Measurements from ENCODE around the gene EPHA7. TPM values are rescaled to one million over a fixed set of nuclear protein-coding genes. Genes with fewer than 3 reads are reported as not detected.

EPHA7 gene
- total and polyA plus RNA-seq, 2 of the 13 experiments (the other 11 are each of a cell fraction or from before 2014, with no cell fraction given), result not detected

GRCh38 chr6:93337014-93337413 lies 82.3 kb downstream of the EPHA7 start (continued):
- TF ChIP-seq ZNF83 (CRISPR knock-in tag; IDR thresholded peaks at IDR 0.05; ENCODE audit: borderline replicate concordance) (no peak), THAP11 (CRISPR knock-in tag; IDR thresholded peaks at IDR 0.05) (no peak), SNAPC2 (CRISPR knock-in tag; IDR thresholded peaks at IDR 0.05) (no peak), SALL1 (CRISPR knock-in tag; IDR thresholded peaks at IDR 0.05) (no peak), KAT8 (CRISPR knock-in tag; IDR thresholded peaks at IDR 0.05) (no peak), ZNF570 (CRISPR knock-in tag; IDR thresholded peaks at IDR 0.05; ENCODE audit: borderline replicate concordance) (no peak)
- TF ChIP-seq, protein P1, sequence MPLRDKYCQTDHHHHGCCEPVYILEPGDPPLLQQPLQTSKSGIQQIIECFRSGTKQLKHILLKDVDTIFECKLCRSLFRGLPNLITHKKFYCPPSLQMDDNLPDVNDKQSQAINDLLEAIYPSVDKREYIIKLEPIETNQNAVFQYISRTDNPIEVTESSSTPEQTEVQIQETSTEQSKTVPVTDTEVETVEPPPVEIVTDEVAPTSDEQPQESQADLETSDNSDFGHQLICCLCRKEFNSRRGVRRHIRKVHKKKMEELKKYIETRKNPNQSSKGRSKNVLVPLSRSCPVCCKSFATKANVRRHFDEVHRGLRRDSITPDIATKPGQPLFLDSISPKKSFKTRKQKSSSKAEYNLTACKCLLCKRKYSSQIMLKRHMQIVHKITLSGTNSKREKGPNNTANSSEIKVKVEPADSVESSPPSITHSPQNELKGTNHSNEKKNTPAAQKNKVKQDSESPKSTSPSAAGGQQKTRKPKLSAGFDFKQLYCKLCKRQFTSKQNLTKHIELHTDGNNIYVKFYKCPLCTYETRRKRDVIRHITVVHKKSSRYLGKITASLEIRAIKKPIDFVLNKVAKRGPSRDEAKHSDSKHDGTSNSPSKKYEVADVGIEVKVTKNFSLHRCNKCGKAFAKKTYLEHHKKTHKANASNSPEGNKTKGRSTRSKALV (CRISPR knock-in tag; IDR thresholded peaks at IDR 0.05), result no peak

GRCh38 chr6:93329301-93330000 lies 89.9 kb downstream of the EPHA7 start:
- Histone ChIP-seq H3K36me3 (replicated peaks in 1 of 2; ENCODE audit: control insufficient read depth in 1 of 2, insufficient read depth in 2 of 2, low read length in 2 of 2) (no peaks in the 10 kb centered on the region), H3K4me2 (ENCODE audit: low read depth, low read length) (no peak overlapping the region), H3K27ac (ENCODE audit: extremely low read length, insufficient read depth, low read length) (no peak overlapping the region), H4K20me1 (ENCODE audit: insufficient read depth, low read length) (no peaks in the 10 kb centered on the region), H3K9ac (ENCODE audit: insufficient read depth, low read depth, low read length) (no peak overlapping the region), H3K4me1 (ENCODE audit: insufficient read depth, low read length) (no peaks in the 10 kb centered on the region), H3K4me3 (replicated peaks in 1 of 3; ENCODE audit: insufficient read depth in 1 of 3, low read depth in 2 of 3, low read length in 3 of 3) (no peak overlapping the region), H2AFZ (ENCODE audit: low read length) (no peak overlapping the region), H3K27me3 (ENCODE audit: control insufficient read depth in 1 of 2, insufficient read depth in 2 of 2, low read length in 2 of 2) (no peaks in the 10 kb centered on the region), H3K9me3 (ENCODE audit: low read length) (no peaks in the 10 kb centered on the region), H3K79me2 (ENCODE audit: insufficient read depth, low read length) (no peaks in the 10 kb centered on the region)
- ChIA-PET POLR2A (no interaction called here), CTCF (ENCODE audit: low intra/inter-chr PET ratio, low total read pairs) (no interaction called here)
- intact Hi-C loops (cut with micrococcal nuclease; ENCODE audit: unreplicated experiment) (no loop called here), in situ Hi-C loops (cut with HindIII; ENCODE audit: extremely low pct_ligation_motif_present, low pct_unique_long_range_greater_than_20kb) (no loop called here)
- 23% methylated on average over 2 of the region's 2 CpGs for whole genome bisulfite sequencing (ENCODE audit: low lambda C conversion rate)
- no peak for ATAC-seq
- no peak for FAIRE-seq
- TF ChIP-seq ZSCAN30 (CRISPR knock-in tag; IDR thresholded peaks at IDR 0.05), result no peak
- no TSS peak for BruUV-seq (replicated peaks)
- no peak for DNase-seq (ENCODE audit: low spot score)
